PC-9 (cell line): Measurements from ENCODE around the gene CCL14. TPM values are rescaled to one million over a fixed set of nuclear protein-coding genes. Genes with fewer than 3 reads are reported as not detected.

ENCODE experiments used
- BruUV-seq: library from RNA; stranded (reverse); fragments of 400-500 nt; replicated peaks from 2 replicates; lab custom pipeline; 2021; lab: Mats Ljungman, UMichigan
- CTCF ChIA-PET: fragments of 300-600 bp; sonication (Branson Sonifier 250); formaldehyde crosslinking; loops from one replicate; lab custom pipeline; 2022; ENCODE audit warnings: antibody characterized with exemption; lab: Charles Lee
- POLR2A ChIA-PET: fragments of 300-600 bp; sonication (Branson Sonifier 250); formaldehyde crosslinking; loops from one replicate; lab custom pipeline; 2022; ENCODE audit warnings: antibody characterized with exemption; ENCODE audit not compliant: unreplicated experiment; lab: Charles Lee
- DNase-seq, 2 experiments: peaks; one replicate each; pipeline versions ENCODE4 v3.0.0 to v3.0.0-alpha.2; 2015 to 2022; ENCODE audit warnings: mixed read lengths in 1 of 2
- H2AFZ ChIP-seq: fragments of 200-600 bp; sonication (generic); 2 replicates; pipeline ENCODE4 v1.8.1; 2017; ENCODE audit warnings: antibody characterized with exemption
- H3F3A ChIP-seq: fragments of 200-600 bp; sonication (generic); 2 replicates; pipeline ENCODE4 v1.8.1; 2017; ENCODE audit warnings: antibody characterized with exemption, mild to moderate bottlenecking, low read depth; ENCODE audit not compliant: insufficient read depth
- H3K27ac ChIP-seq: fragments of 200-600 bp; sonication (generic); 2 replicates; pipeline ENCODE4 v1.6.1; 2016; ENCODE audit warnings: mixed run types
- H3K27me3 ChIP-seq: fragments of 200-600 bp; sonication (generic); 2 replicates; pipeline ENCODE4 v1.6.1; 2016; ENCODE audit warnings: low read depth, mixed run types; ENCODE audit not compliant: insufficient read depth
- H3K36me3 ChIP-seq: fragments of 200-600 bp; sonication (generic); 2 replicates; pipeline ENCODE4 v1.6.1; 2016; ENCODE audit warnings: low read depth, mixed run types
- H3K4me1 ChIP-seq: fragments of 200-600 bp; sonication (generic); replicated peaks from 2 replicates; pipeline ENCODE4 v1.6.1; 2016; ENCODE audit warnings: mixed run types; ENCODE audit not compliant: insufficient read depth
- H3K4me2 ChIP-seq: fragments of 200-600 bp; sonication (generic); 2 replicates; pipeline ENCODE4 v1.6.1; 2017; ENCODE audit warnings: mixed run types
- H3K4me3 ChIP-seq: fragments of 200-600 bp; sonication (generic); 2 replicates; pipeline ENCODE4 v1.6.1; 2016; ENCODE audit warnings: mixed run types
- H3K79me2 ChIP-seq: fragments of 200-600 bp; sonication (generic); 2 replicates; pipeline ENCODE4 v1.6.1; 2017; ENCODE audit warnings: low read depth, mixed run types
- H3K9me2 ChIP-seq: fragments of 200-600 bp; sonication (generic); 2 replicates; pipeline ENCODE4 v1.8.1; 2017; ENCODE audit warnings: mild to moderate bottlenecking; ENCODE audit not compliant: insufficient read depth
- H3K9me3 ChIP-seq: fragments of 200-600 bp; sonication (generic); 2 replicates; pipeline ENCODE4 v1.8.1; 2016; ENCODE audit warnings: low read depth; ENCODE audit not compliant: insufficient read depth
- H4K20me1 ChIP-seq: fragments of 200-600 bp; sonication (generic); 2 replicates; pipeline ENCODE4 v1.8.1; 2017; ENCODE audit not compliant: insufficient read depth
- CTCF ChIP-seq: fragments of 200-600 bp; sonication (generic); conservative IDR thresholded peaks from 2 replicates; pipeline ENCODE4 v1.6.1; 2017; ENCODE audit warnings: mixed run types, antibody characterized with exemption, mild to moderate bottlenecking, moderate library complexity
- EZH2 ChIP-seq: fragments of 200-600 bp; sonication (generic); IDR thresholded peaks from 2 replicates; pipeline ENCODE4 v1.8.0; 2017; ENCODE audit warnings: antibody characterized with exemption, low read depth
- intact Hi-C: fragments of 100-400 bp; cut with micrococcal nuclease; formaldehyde crosslinking; loops from one replicate; pipeline ENCODE4 v1.10.0; 2022; ENCODE audit not compliant: unreplicated experiment
- total RNA-seq: library from RNA; stranded (reverse); gene quantifications from 2 replicates; pipeline ENCODE4 v1.2.3, GENCODE V29; 2021

CCL14 gene
- total RNA-seq, 1 experiment from 2014 or later: not detected

- BruUV-seq: no TSS peak
- H3K4me2 ChIP-seq: no peak overlapping the region
- H3F3A ChIP-seq: no peaks in the 10 kb centered on the region
- ChIA-PET POLR2A (no interaction called here), CTCF (no interaction called here)
- H3K4me3 ChIP-seq: no peak overlapping the region
- no peaks in the 10 kb centered on the region for H3K9me3 ChIP-seq
- H3K79me2 ChIP-seq: no peaks in the 10 kb centered on the region
- H3K27me3 ChIP-seq: peaks cover 56% of the 10 kb centered on the region; the same call in 1 of the 2 replicates
- H3K36me3 ChIP-seq: no peaks in the 10 kb centered on the region
- intact Hi-C loops: no loop called here
- no peak overlapping the region for H2AFZ ChIP-seq
- H4K20me1 ChIP-seq: no peaks in the 10 kb centered on the region
- DNase-seq: no peak
- no peaks in the 10 kb centered on the region for H3K4me1 ChIP-seq
- no peak overlapping the region for H3K27ac ChIP-seq
- TF ChIP-seq EZH2 (no peak), CTCF (no peak)
- no peaks in the 10 kb centered on the region for H3K9me2 ChIP-seq
Measured at GRCh38 chr17:35965272-35965671, 21.3 kb downstream of the CCL14 start.

- H3K4me3 ChIP-seq: no peak overlapping the region
- DNase-seq: no peak
- H3K4me1 ChIP-seq: no peaks in the 10 kb centered on the region
- peaks cover 55% of the 10 kb centered on the region for H3K27me3 ChIP-seq
- no peak overlapping the region for H3K4me2 ChIP-seq
- no TSS peak for BruUV-seq
- no peak overlapping the region for H2AFZ ChIP-seq
- H4K20me1 ChIP-seq: no peaks in the 10 kb centered on the region
- ChIA-PET POLR2A (no interaction called here), CTCF (no interaction called here)
- H3F3A ChIP-seq: no peaks in the 10 kb centered on the region
- no peak overlapping the region for H3K27ac ChIP-seq
- no peaks in the 10 kb centered on the region for H3K36me3 ChIP-seq
- H3K9me3 ChIP-seq: no peaks in the 10 kb centered on the region
- intact Hi-C loops: no loop called here
- no peaks in the 10 kb centered on the region for H3K9me2 ChIP-seq
- TF ChIP-seq CTCF: no peak
- no peak for TF ChIP-seq EZH2
- H3K79me2 ChIP-seq: no peaks in the 10 kb centered on the region
Measured at GRCh38 chr17:35963663-35964062, 22.9 kb downstream of the CCL14 start.

- no peak for TF ChIP-seq EZH2
- H3K4me2 ChIP-seq: no peak overlapping the region
- H3F3A ChIP-seq: no peaks in the 10 kb centered on the region
- POLR2A ChIA-PET: no interaction called here
- H3K4me1 ChIP-seq: no peaks in the 10 kb centered on the region
- no peaks in the 10 kb centered on the region for H4K20me1 ChIP-seq
- peaks cover 78% of the 10 kb centered on the region for H3K27me3 ChIP-seq
- H2AFZ ChIP-seq: no peak overlapping the region
- H3K9me2 ChIP-seq: no peaks in the 10 kb centered on the region
- no peak for DNase-seq
- no peaks in the 10 kb centered on the region for H3K79me2 ChIP-seq
- BruUV-seq: no TSS peak
- H3K9me3 ChIP-seq: no peaks in the 10 kb centered on the region
- H3K36me3 ChIP-seq: no peaks in the 10 kb centered on the region
- CTCF ChIA-PET: no interaction called here
- intact Hi-C loops: no loop called here
- no peak overlapping the region for H3K4me3 ChIP-seq
- H3K27ac ChIP-seq: no peak overlapping the region
Measured at GRCh38 chr17:35953720-35954119, 32.8 kb downstream of the CCL14 start.

- DNase-seq: no peak
- Histone ChIP-seq H2AFZ (no peak overlapping the region), H3K36me3 (no peaks in the 10 kb centered on the region), H3K9me3 (no peaks in the 10 kb centered on the region), H3K4me3 (no peak overlapping the region), H3K4me1 (no peaks in the 10 kb centered on the region), H3K9me2 (no peaks in the 10 kb centered on the region), H3K79me2 (no peaks in the 10 kb centered on the region), H3F3A (no peaks in the 10 kb centered on the region), H4K20me1 (no peaks in the 10 kb centered on the region), H3K4me2 (no peak overlapping the region), H3K27ac (no peak overlapping the region), H3K27me3 (peaks cover 47% of the 10 kb centered on the region)
- no TSS peak for BruUV-seq
- intact Hi-C loops: loop anchor here (10.0 kb wide), 1 partner anchor 95 kb away; no protein-coding TSS in a partner anchor
- ChIA-PET POLR2A (no interaction called here), CTCF (interaction anchor here (0.7 kb wide), 1 partner anchor 198 kb away, joined by 4 read pairs; no protein-coding TSS in a partner anchor)
- no peak for TF ChIP-seq EZH2
- no peak for TF ChIP-seq CTCF
Measured at GRCh38 chr17:35949401-35949800, 37.1 kb downstream of the CCL14 start.
